ENCODE data around the gene SLC13A4.

- no peak for TF ChIP-seq CTCF (IDR thresholded peaks at IDR 0.05)
- no peak for TF ChIP-seq POLR2AphosphoS5 (IDR thresholded peaks at IDR 0.05)
- no peak for TF ChIP-seq EP300 (IDR thresholded peaks at IDR 0.05)
- no peak for TF ChIP-seq POLR2A (IDR thresholded peaks at IDR 0.05)
Measured at GRCh38 chr7:135712182-135712782, 15.7 kb downstream of the SLC13A4 start.

Measured in upper lobe of left lung (tissue), 4 donors.